OCI-LY1 (cell line): ENCODE measurements around the gene GRB2.

ENCODE experiments used
- H2AFZ ChIP-seq: fragments of 200-600 bp; sonication (generic), shearing (Covaris generic); 2 replicates; pipeline ENCODE4 v1.6.0; 2014; ENCODE audit warnings: antibody characterized with exemption, mild to moderate bottlenecking, low read length
- H3F3A ChIP-seq: fragments of 200-600 bp; sonication (generic), shearing (Covaris generic); 2 replicates; pipeline ENCODE4 v1.6.0; 2014; ENCODE audit warnings: mild to moderate bottlenecking, antibody characterized with exemption, low read length, moderate library complexity; ENCODE audit not compliant: insufficient read depth
- H3K27ac ChIP-seq: fragments of 200-600 bp; sonication (generic); 2 replicates; pipeline ENCODE4 v1.5.1; 2014; ENCODE audit warnings: low read length, mixed run types, mild to moderate bottlenecking, low read depth; ENCODE audit not compliant: poor library complexity, severe bottlenecking
- H3K27me3 ChIP-seq: fragments of 200-600 bp; sonication (generic); 2 replicates; pipeline ENCODE4 v1.6.0; 2014; ENCODE audit warnings: antibody characterized with exemption, mild to moderate bottlenecking, low read length, moderate library complexity; ENCODE audit not compliant: insufficient read depth
- H3K36me3 ChIP-seq: fragments of 200-600 bp; sonication (generic); 2 replicates; pipeline ENCODE4 v1.6.1; 2014; ENCODE audit warnings: mild to moderate bottlenecking, antibody characterized with exemption, low read length, moderate library complexity, mixed read lengths; ENCODE audit not compliant: insufficient read depth
- H3K4me1 ChIP-seq: fragments of 200-600 bp; sonication (generic); 2 replicates; pipeline ENCODE4 v1.5.1; 2014; ENCODE audit warnings: mild to moderate bottlenecking, low read length, moderate library complexity; ENCODE audit not compliant: insufficient read depth, severe bottlenecking
- H3K4me2 ChIP-seq: fragments of 200-600 bp; sonication (generic), shearing (Covaris generic); 2 replicates; pipeline ENCODE4 v1.6.1; 2014; ENCODE audit warnings: low read length
- H3K4me3 ChIP-seq: fragments of 200-600 bp; sonication (generic); 2 replicates; pipeline ENCODE4 v1.5.1; 2014; ENCODE audit warnings: low read length, low read depth, mild to moderate bottlenecking, mixed read lengths; ENCODE audit not compliant: poor library complexity, severe bottlenecking
- H3K79me2 ChIP-seq: fragments of 200-600 bp; shearing (Covaris generic); 2 replicates; pipeline ENCODE4 v1.6.1; 2016; ENCODE audit warnings: mixed run types, low read length, mixed read lengths; ENCODE audit not compliant: insufficient read depth
- H3K9ac ChIP-seq: fragments of 200-600 bp; sonication (generic), shearing (Covaris generic); 2 replicates; pipeline ENCODE4 v1.6.1; 2014; ENCODE audit warnings: mild to moderate bottlenecking, low read length, mixed read lengths
- H3K9me2 ChIP-seq: fragments of 200-600 bp; sonication (generic), shearing (Covaris generic); 2 replicates; pipeline ENCODE4 v1.6.1; 2014; ENCODE audit warnings: low read depth, mild to moderate bottlenecking, low read length, mixed read lengths
- H3K9me3 ChIP-seq: fragments of 200-600 bp; shearing (Covaris generic); 2 replicates; pipeline ENCODE4 v1.6.1; 2014; ENCODE audit warnings: low read length, mixed read lengths
- H4K20me1 ChIP-seq: fragments of 200-600 bp; sonication (generic), shearing (Covaris generic); 2 replicates; pipeline ENCODE4 v1.6.0; 2016; ENCODE audit warnings: mild to moderate bottlenecking, low read length; ENCODE audit not compliant: insufficient read depth
- EZH2 ChIP-seq: fragments of 200-600 bp; sonication (generic), shearing (Covaris generic); IDR thresholded peaks from 2 replicates; pipeline ENCODE4 v1.8.0; 2017; ENCODE audit warnings: borderline replicate concordance, mixed run types, mild to moderate bottlenecking, antibody characterized with exemption, low read length, moderate library complexity, mixed read lengths
- TF ChIP-seq, protein P1 (sequence below): fragments of 200-600 bp; sonication (generic), shearing (Covaris generic); IDR thresholded peaks from 2 replicates; pipeline ENCODE4 v1.5.1; 2017; ENCODE audit warnings: mild to moderate bottlenecking, antibody characterized with exemption, low read length, moderate library complexity, mixed read lengths

The GRB2 gene

DNA sequence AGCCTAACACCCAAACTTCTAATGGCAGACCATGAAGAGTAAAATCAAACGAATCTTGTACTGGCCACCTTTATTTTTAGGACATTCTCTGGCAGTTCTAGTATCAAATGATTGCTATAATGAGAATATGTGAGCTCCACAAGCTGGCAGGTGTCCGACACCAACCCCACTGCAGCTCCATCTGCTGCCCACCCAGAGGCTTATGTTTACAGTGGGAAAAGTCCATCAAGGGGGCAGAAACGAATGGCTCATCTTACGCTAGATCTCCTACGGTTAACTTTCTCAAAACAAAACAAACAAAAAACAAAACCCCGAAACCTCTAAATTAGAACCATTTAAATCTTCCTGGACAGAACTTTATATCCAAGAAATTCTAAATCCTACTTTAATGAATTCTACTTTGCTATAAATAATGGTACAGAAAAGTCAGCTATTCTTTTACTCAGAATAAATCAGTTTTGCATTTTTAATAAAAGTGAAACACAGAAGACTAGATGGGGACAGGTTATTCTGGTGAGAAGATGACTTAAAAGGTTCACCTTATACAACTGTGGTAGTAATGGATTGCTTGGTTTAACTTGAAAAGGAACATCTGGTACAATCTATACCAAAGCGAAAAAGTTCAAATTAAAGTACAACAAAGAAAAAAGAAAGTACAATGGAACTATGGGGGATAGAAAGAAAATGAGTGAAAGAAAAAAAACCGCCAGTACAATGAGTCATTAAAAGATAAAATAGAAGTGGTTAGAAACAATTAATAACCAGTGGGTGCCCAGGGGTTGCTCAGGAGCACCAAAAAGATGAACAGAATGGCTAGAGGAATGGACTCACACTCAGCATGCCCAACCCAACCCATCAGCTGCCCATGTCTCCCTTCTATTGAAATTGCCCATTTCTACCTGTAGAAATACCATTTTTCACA, 40.2 kb downstream of the GRB2 start:
- Histone ChIP-seq H3K9ac (peak overlapping the region; percentile 5; the same call in 1 of the 2 replicates), H3K9me2 (no peaks in the 10 kb centered on the region), H3K27me3 (no peaks in the 10 kb centered on the region), H4K20me1 (peaks cover 6% of the 10 kb centered on the region), H3K4me1 (peaks cover 100% of the 10 kb centered on the region), H3K79me2 (peaks cover 99% of the 10 kb centered on the region), H2AFZ (no peak overlapping the region), H3K36me3 (0 out of 2 replicates have a peak, but pooled peaks cover 6% of the 10 kb centered on the region), H3K4me3 (peak overlapping the region; percentile 21), H3K9me3 (no peaks in the 10 kb centered on the region), H3F3A (peaks cover 6% of the 10 kb centered on the region; the same call in 1 of the 2 replicates), H3K4me2 (peak overlapping the region; percentile 44), H3K27ac (peak overlapping the region; percentile 72)
- TF ChIP-seq EZH2, result no peak
- TF ChIP-seq, protein P1, sequence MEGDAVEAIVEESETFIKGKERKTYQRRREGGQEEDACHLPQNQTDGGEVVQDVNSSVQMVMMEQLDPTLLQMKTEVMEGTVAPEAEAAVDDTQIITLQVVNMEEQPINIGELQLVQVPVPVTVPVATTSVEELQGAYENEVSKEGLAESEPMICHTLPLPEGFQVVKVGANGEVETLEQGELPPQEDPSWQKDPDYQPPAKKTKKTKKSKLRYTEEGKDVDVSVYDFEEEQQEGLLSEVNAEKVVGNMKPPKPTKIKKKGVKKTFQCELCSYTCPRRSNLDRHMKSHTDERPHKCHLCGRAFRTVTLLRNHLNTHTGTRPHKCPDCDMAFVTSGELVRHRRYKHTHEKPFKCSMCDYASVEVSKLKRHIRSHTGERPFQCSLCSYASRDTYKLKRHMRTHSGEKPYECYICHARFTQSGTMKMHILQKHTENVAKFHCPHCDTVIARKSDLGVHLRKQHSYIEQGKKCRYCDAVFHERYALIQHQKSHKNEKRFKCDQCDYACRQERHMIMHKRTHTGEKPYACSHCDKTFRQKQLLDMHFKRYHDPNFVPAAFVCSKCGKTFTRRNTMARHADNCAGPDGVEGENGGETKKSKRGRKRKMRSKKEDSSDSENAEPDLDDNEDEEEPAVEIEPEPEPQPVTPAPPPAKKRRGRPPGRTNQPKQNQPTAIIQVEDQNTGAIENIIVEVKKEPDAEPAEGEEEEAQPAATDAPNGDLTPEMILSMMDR, result peak; percentile 23; the same call in 1 of the 2 replicates

DNA sequence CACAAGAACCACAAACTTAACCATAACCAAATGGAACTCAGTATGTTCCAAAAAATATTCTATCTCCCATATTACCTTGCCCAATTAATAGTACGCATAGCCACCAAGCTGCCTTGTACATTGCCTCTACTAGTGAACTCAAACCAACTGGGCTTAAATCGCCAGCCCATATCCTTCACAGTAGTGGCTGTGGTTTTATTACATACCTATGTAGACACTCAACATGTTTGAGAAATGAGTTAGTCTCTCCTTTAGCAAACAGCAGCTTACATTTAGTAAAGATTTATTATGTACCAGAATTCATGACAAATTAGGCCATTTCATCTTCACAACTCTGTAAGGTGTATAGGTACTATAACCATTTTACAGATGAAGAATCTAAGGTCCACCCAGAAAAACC, 41.4 kb downstream of the GRB2 start:
- Histone ChIP-seq H3K36me3 (0 out of 2 replicates have a peak, but pooled peaks cover 6% of the 10 kb centered on the region), H3K27ac (peak overlapping the region; percentile 72), H3K4me2 (peak overlapping the region; percentile 44), H2AFZ (no peak overlapping the region), H3K27me3 (no peaks in the 10 kb centered on the region), H3K9ac (no peak overlapping the region), H3K4me1 (peaks cover 93% of the 10 kb centered on the region), H3F3A (peaks cover 6% of the 10 kb centered on the region; the same call in 1 of the 2 replicates), H3K9me3 (no peaks in the 10 kb centered on the region), H3K9me2 (no peaks in the 10 kb centered on the region), H3K4me3 (peak overlapping the region; percentile 21), H4K20me1 (peaks cover 6% of the 10 kb centered on the region), H3K79me2 (peaks cover 99% of the 10 kb centered on the region)
- TF ChIP-seq, protein P1, result no peak
- TF ChIP-seq EZH2, result no peak

GRCh38 chr17:75361996-75362395, 43.5 kb downstream of the GRB2 start:
- Histone ChIP-seq H3K9ac (no peak overlapping the region), H4K20me1 (peaks cover 6% of the 10 kb centered on the region), H3K79me2 (peaks cover 97% of the 10 kb centered on the region), H3K4me1 (peaks cover 72% of the 10 kb centered on the region), H3F3A (peaks cover 6% of the 10 kb centered on the region; the same call in 1 of the 2 replicates), H2AFZ (no peak overlapping the region), H3K27ac (peak overlapping the region; percentile 48), H3K27me3 (no peaks in the 10 kb centered on the region), H3K9me2 (no peaks in the 10 kb centered on the region), H3K4me3 (no peak overlapping the region), H3K36me3 (peaks cover 3% of the 10 kb centered on the region), H3K4me2 (no peak overlapping the region; the same call in 1 of the 2 replicates), H3K9me3 (no peaks in the 10 kb centered on the region)
- TF ChIP-seq, protein P1, result no peak
- TF ChIP-seq EZH2, result no peak
